SK-N-MC (cell line): ENCODE measurements around the gene PRSS12.

Experiments used
- EZH2 ChIP-seq: fragments of 200-600 bp; sonication (generic); IDR thresholded peaks from one replicate; pipeline ENCODE4 v1.6.1; 2017; ENCODE audit warnings: antibody characterized with exemption
- FOXP2 ChIP-seq: optimal IDR thresholded peaks from 2 replicates; pipeline ENCODE3; 2011; ENCODE audit warnings: mild to moderate bottlenecking, moderate library complexity; ENCODE audit not compliant: insufficient read depth; ENCODE audit errors: extremely low read length, control extremely low read depth
- POLR2AphosphoS5 ChIP-seq: IDR thresholded peaks from 2 replicates; pipeline ENCODE4 v1.6.1; 2012; ENCODE audit warnings: mild to moderate bottlenecking, low read depth, low read length, borderline replicate concordance

DNA sequence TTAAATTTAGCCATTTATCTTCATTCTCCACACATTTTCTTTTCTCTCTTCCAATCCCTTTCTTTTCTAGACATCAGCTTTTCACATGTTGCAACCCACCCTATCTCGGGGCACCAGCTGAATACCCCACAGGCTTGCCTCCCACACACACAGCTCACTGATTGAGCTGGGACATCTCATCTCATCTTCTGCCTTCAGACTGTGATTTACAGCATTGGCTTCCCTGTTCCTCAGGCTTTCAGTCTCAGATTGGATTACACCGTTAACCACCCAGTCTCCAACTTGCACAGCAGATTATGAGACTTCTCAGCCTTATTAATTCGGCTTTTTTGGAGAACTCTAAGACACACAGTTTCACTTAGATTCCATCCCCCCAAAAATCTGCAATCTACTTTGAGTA lies 93.7 kb downstream of the PRSS12 start:
- TF ChIP-seq EZH2 (no peak), POLR2AphosphoS5 (no peak), FOXP2 (no peak)
